Measurements from ENCODE around the gene ING1.

The ING1 gene

DNA sequence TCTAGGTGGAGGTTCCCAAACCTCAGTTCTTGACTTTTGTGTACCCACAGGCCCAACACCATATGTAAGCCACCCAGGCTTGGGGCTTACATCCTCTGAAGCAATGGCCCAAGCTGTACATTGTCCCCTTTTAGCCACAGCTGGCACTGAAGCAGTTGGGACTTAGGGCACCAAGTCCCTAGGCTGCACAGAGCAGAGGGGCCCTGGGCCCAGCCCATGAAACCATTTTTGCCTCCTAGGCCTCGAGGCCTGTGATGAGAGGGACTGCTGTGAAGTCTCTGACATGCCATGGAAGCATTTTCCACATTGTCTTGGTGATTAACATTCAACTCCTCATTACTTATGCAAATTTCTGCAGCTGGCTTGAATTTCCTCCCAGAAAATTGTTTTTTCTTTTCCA is 30.2 kb downstream of the ING1 start:
- Histone ChIP-seq H3K36me3 (ENCODE audit: control insufficient read depth in 2 of 2, insufficient read depth in 2 of 2, low read length in 2 of 2) (no peaks in the 10 kb centered on the region), H3K4me1 (ENCODE audit: control insufficient read depth in 2 of 2, insufficient read depth in 2 of 2, low read length in 2 of 2) (no peaks in the 10 kb centered on the region), H3K9ac (ENCODE audit: low read depth in 1 of 2, low read length in 2 of 2) (no peak overlapping the region), H3K9me3 (ENCODE audit: control insufficient read depth in 2 of 2, low read length in 2 of 2) (no peaks in the 10 kb centered on the region), H3K4me3 (ENCODE audit: low read length in 2 of 2) (no peak overlapping the region), H3K27me3 (ENCODE audit: control insufficient read depth in 2 of 2, insufficient read depth in 2 of 2, low read length in 2 of 2) (no peaks in the 10 kb centered on the region), H3K27ac (ENCODE audit: low read depth in 2 of 2, low read length in 2 of 2) (no peak overlapping the region)

DNA sequence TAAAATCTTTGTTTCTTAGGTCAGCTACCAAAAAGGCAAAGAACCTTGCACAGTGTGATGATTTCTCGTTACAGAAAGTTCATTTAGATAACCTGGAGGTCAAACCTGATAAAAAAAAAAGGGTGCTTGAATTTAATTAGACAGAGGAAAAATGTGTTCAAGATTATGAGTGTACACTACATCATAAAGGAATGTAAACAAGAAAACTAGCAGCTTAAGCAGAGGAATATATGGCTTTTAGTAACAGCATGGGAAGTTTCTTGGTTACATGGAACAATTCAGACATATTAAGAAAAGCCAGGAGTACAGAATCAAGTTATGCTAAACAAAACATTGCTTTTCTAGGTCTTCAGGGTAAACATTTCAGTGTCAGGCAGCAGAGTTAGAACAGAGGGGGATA is 32.9 kb downstream of the ING1 start:
- Histone ChIP-seq H3K36me3 (ENCODE audit: control insufficient read depth in 2 of 2, insufficient read depth in 2 of 2, low read length in 2 of 2) (no peaks in the 10 kb centered on the region), H3K9ac (ENCODE audit: low read depth in 1 of 2, low read length in 2 of 2) (no peak overlapping the region), H3K9me3 (ENCODE audit: control insufficient read depth in 2 of 2, low read length in 2 of 2) (no peaks in the 10 kb centered on the region), H3K27me3 (ENCODE audit: control insufficient read depth in 2 of 2, insufficient read depth in 2 of 2, low read length in 2 of 2) (no peaks in the 10 kb centered on the region), H3K4me1 (ENCODE audit: control insufficient read depth in 2 of 2, insufficient read depth in 2 of 2, low read length in 2 of 2) (no peaks in the 10 kb centered on the region), H3K27ac (ENCODE audit: low read depth in 2 of 2, low read length in 2 of 2) (no peak overlapping the region), H3K4me3 (ENCODE audit: low read length in 2 of 2) (no peak overlapping the region)

DNA sequence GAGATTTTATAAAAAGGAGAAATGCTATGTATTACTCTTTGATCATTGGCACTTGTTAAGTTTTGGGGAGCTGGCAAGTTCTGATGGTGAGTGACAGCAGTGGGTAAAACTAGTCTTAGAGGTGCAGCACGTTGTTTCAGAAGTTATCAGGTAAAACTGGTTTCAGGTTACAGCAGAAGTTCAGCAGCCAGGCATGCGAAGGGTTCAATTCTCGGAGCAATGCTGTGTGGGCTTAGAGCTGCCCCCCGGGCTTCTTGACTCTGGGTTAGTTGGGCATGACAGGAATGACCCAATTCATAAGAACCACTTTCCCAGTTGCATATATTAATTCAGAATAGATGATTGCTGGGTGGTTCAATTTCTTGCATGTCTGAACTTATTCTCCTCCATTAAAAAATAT is 34.8 kb downstream of the ING1 start:
- H3K9ac ChIP-seq (ENCODE audit: low read depth in 1 of 2, low read length in 2 of 2): no peak overlapping the region
- no peaks in the 10 kb centered on the region for H3K9me3 ChIP-seq (ENCODE audit: control insufficient read depth in 2 of 2, low read length in 2 of 2)
- H3K27me3 ChIP-seq (ENCODE audit: control insufficient read depth in 2 of 2, insufficient read depth in 2 of 2, low read length in 2 of 2): no peaks in the 10 kb centered on the region
- H3K4me3 ChIP-seq (ENCODE audit: low read length in 2 of 2): no peak overlapping the region
- H3K4me1 ChIP-seq (ENCODE audit: control insufficient read depth in 2 of 2, insufficient read depth in 2 of 2, low read length in 2 of 2): no peaks in the 10 kb centered on the region
- no peaks in the 10 kb centered on the region for H3K36me3 ChIP-seq (ENCODE audit: control insufficient read depth in 2 of 2, insufficient read depth in 2 of 2, low read length in 2 of 2)
- H3K27ac ChIP-seq (ENCODE audit: low read depth in 2 of 2, low read length in 2 of 2): no peak overlapping the region

DNA sequence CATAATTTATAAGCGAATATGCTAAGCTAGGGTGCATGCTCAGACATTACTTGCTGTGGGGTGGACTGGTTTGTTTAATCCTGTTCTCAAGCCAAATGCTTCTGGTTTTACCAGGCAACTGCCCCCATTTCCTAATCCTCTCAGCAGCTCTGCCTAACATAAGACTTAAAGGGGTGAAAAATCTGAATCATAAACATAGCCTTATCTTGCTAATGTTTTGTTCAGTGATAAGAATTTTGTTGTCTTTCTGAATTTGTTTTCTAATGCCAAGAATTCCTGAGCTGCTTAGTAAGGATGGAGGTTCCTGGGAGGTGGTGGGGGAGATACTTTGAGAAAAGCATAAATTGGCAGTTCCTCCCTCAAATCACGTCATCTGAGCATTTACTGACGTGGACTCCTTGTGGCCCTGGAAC is 42.7 kb downstream of the ING1 start:
- no peaks in the 10 kb centered on the region for H3K4me1 ChIP-seq (ENCODE audit: control insufficient read depth in 2 of 2, insufficient read depth in 2 of 2, low read length in 2 of 2)
- no peak overlapping the region for H3K9ac ChIP-seq (ENCODE audit: low read depth in 1 of 2, low read length in 2 of 2)
- no peaks in the 10 kb centered on the region for H3K36me3 ChIP-seq (ENCODE audit: control insufficient read depth in 2 of 2, insufficient read depth in 2 of 2, low read length in 2 of 2)
- H3K27me3 ChIP-seq (ENCODE audit: control insufficient read depth in 2 of 2, insufficient read depth in 2 of 2, low read length in 2 of 2): no peaks in the 10 kb centered on the region
- H3K4me3 ChIP-seq (ENCODE audit: low read length in 2 of 2): no peak overlapping the region
- H3K27ac ChIP-seq (ENCODE audit: low read depth in 2 of 2, low read length in 2 of 2): no peak overlapping the region
- H3K9me3 ChIP-seq (ENCODE audit: control insufficient read depth in 2 of 2, low read length in 2 of 2): no peaks in the 10 kb centered on the region

DNA sequence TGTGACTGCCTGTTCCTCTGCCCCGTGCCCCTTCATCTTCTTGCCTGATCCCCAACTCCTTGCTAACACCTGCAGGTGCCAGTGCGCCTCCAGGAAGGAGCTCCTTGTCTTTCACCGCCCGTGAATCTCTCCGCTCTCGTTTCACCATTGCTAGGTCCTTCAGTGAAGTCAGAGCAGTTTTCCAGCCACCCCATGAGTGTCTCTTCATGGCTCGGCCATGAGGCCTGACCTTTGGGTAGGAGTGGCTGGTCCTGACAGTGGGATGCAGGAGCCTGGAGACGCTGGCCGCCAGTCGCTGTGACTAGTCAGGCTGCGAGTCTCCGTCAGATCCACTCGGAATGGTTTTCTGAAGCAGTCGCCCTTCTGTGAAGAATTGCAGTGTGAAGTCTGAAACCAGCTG is 43.8 kb downstream of the ING1 start:
- Histone ChIP-seq H3K27me3 (ENCODE audit: control insufficient read depth in 2 of 2, insufficient read depth in 2 of 2, low read length in 2 of 2) (no peaks in the 10 kb centered on the region), H3K4me3 (ENCODE audit: low read length in 2 of 2) (no peak overlapping the region), H3K9ac (ENCODE audit: low read depth in 1 of 2, low read length in 2 of 2) (no peak overlapping the region), H3K27ac (ENCODE audit: low read depth in 2 of 2, low read length in 2 of 2) (no peak overlapping the region), H3K9me3 (ENCODE audit: control insufficient read depth in 2 of 2, low read length in 2 of 2) (no peaks in the 10 kb centered on the region), H3K4me1 (ENCODE audit: control insufficient read depth in 2 of 2, insufficient read depth in 2 of 2, low read length in 2 of 2) (no peaks in the 10 kb centered on the region), H3K36me3 (ENCODE audit: control insufficient read depth in 2 of 2, insufficient read depth in 2 of 2, low read length in 2 of 2) (no peaks in the 10 kb centered on the region)

DNA sequence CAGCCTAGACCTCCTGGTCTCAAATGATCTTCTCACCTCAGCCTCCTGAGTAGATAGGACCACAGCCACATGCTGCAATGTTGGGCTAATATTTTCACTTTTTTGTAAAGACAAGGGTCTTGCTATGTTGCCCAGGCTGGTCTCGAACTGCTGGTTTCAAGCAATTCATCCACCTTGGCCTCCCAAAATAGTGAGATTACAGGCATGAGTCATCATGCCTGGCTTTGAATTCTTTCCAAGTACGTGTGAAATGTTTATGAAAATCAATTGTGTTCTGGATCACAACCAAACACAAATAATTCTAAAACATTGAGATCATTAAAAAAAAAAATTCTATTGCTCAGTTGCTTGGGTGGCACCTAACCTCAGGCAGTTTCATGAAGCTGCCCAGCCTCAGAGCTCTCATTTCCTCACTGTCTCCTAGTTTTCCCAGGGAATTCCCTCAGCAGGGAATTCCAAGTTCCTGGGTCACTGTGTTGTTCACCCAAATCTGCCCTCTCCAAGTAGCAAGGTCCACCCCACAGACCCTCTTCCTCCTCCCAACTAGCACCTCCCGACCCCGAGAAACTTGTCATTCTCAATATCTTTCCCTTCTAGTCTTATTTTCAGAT is 44.8 kb downstream of the ING1 start:
- Histone ChIP-seq H3K9ac (ENCODE audit: low read depth in 1 of 2, low read length in 2 of 2) (no peak overlapping the region), H3K27me3 (ENCODE audit: control insufficient read depth in 2 of 2, insufficient read depth in 2 of 2, low read length in 2 of 2) (no peaks in the 10 kb centered on the region), H3K4me3 (ENCODE audit: low read length in 2 of 2) (no peak overlapping the region), H3K4me1 (ENCODE audit: control insufficient read depth in 2 of 2, insufficient read depth in 2 of 2, low read length in 2 of 2) (no peaks in the 10 kb centered on the region), H3K27ac (ENCODE audit: low read depth in 2 of 2, low read length in 2 of 2) (no peak overlapping the region), H3K36me3 (ENCODE audit: control insufficient read depth in 2 of 2, insufficient read depth in 2 of 2, low read length in 2 of 2) (no peaks in the 10 kb centered on the region), H3K9me3 (ENCODE audit: control insufficient read depth in 2 of 2, low read length in 2 of 2) (no peaks in the 10 kb centered on the region)

GRCh38 chr13:110759710-110760109 is 46.2 kb downstream of the ING1 start:
- Histone ChIP-seq H3K27ac (ENCODE audit: low read depth in 2 of 2, low read length in 2 of 2) (no peak overlapping the region), H3K9me3 (ENCODE audit: control insufficient read depth in 2 of 2, low read length in 2 of 2) (no peaks in the 10 kb centered on the region), H3K27me3 (ENCODE audit: control insufficient read depth in 2 of 2, insufficient read depth in 2 of 2, low read length in 2 of 2) (no peaks in the 10 kb centered on the region), H3K9ac (ENCODE audit: low read depth in 1 of 2, low read length in 2 of 2) (no peak overlapping the region), H3K4me1 (ENCODE audit: control insufficient read depth in 2 of 2, insufficient read depth in 2 of 2, low read length in 2 of 2) (no peaks in the 10 kb centered on the region), H3K4me3 (ENCODE audit: low read length in 2 of 2) (no peak overlapping the region), H3K36me3 (ENCODE audit: control insufficient read depth in 2 of 2, insufficient read depth in 2 of 2, low read length in 2 of 2) (no peaks in the 10 kb centered on the region)

GRCh38 chr13:110760611-110761010 is 47.1 kb downstream of the ING1 start:
- Histone ChIP-seq H3K9ac (ENCODE audit: low read depth in 1 of 2, low read length in 2 of 2) (no peak overlapping the region), H3K27ac (ENCODE audit: low read depth in 2 of 2, low read length in 2 of 2) (no peak overlapping the region), H3K4me3 (ENCODE audit: low read length in 2 of 2) (no peak overlapping the region), H3K27me3 (ENCODE audit: control insufficient read depth in 2 of 2, insufficient read depth in 2 of 2, low read length in 2 of 2) (no peaks in the 10 kb centered on the region), H3K9me3 (ENCODE audit: control insufficient read depth in 2 of 2, low read length in 2 of 2) (no peaks in the 10 kb centered on the region), H3K4me1 (ENCODE audit: control insufficient read depth in 2 of 2, insufficient read depth in 2 of 2, low read length in 2 of 2) (no peaks in the 10 kb centered on the region), H3K36me3 (ENCODE audit: control insufficient read depth in 2 of 2, insufficient read depth in 2 of 2, low read length in 2 of 2) (no peaks in the 10 kb centered on the region)

- Histone ChIP-seq H3K36me3 (ENCODE audit: control insufficient read depth in 2 of 2, insufficient read depth in 2 of 2, low read length in 2 of 2) (no peaks in the 10 kb centered on the region), H3K9me3 (ENCODE audit: control insufficient read depth in 2 of 2, low read length in 2 of 2) (no peaks in the 10 kb centered on the region), H3K27me3 (ENCODE audit: control insufficient read depth in 2 of 2, insufficient read depth in 2 of 2, low read length in 2 of 2) (no peaks in the 10 kb centered on the region), H3K4me3 (ENCODE audit: low read length in 2 of 2) (no peak overlapping the region), H3K4me1 (ENCODE audit: control insufficient read depth in 2 of 2, insufficient read depth in 2 of 2, low read length in 2 of 2) (no peaks in the 10 kb centered on the region), H3K27ac (ENCODE audit: low read depth in 2 of 2, low read length in 2 of 2) (no peak overlapping the region), H3K9ac (ENCODE audit: low read depth in 1 of 2, low read length in 2 of 2) (no peak overlapping the region)
Measured at GRCh38 chr13:110766671-110767430, 53.4 kb downstream of the ING1 start.

- Histone ChIP-seq H3K4me1 (ENCODE audit: control insufficient read depth in 2 of 2, insufficient read depth in 2 of 2, low read length in 2 of 2) (no peaks in the 10 kb centered on the region), H3K9me3 (ENCODE audit: control insufficient read depth in 2 of 2, low read length in 2 of 2) (no peaks in the 10 kb centered on the region)
Measured at GRCh38 chr13:110767476-110767875, 54.0 kb downstream of the ING1 start.

More at GRCh38 chr13:110767476-110767875, 54.0 kb downstream of the ING1 start:
- no peaks in the 10 kb centered on the region for H3K27me3 ChIP-seq (ENCODE audit: control insufficient read depth in 2 of 2, insufficient read depth in 2 of 2, low read length in 2 of 2)
- H3K27ac ChIP-seq (ENCODE audit: low read depth in 2 of 2, low read length in 2 of 2): no peak overlapping the region
- no peak overlapping the region for H3K4me3 ChIP-seq (ENCODE audit: low read length in 2 of 2)
- no peak overlapping the region for H3K9ac ChIP-seq (ENCODE audit: low read depth in 1 of 2, low read length in 2 of 2)
- H3K36me3 ChIP-seq (ENCODE audit: control insufficient read depth in 2 of 2, insufficient read depth in 2 of 2, low read length in 2 of 2): no peaks in the 10 kb centered on the region

Measured in mucosa of rectum (tissue), 2 donors.